Small intestine (tissue), 7 donors: Measurements from ENCODE around the gene TMEM132C. TPM values are rescaled to one million over a fixed set of nuclear protein-coding genes. Genes with fewer than 3 reads are reported as not detected.

Experiments
- DNase-seq, 2 donors: peaks; one replicate each; pipeline versions ENCODE4 v3.0.0 to v3.0.0-alpha.2; 2013
- FAIRE-seq: peaks from 2 replicates; lab custom pipeline; 2012; peaks lifted over from hg19 to GRCh38; lab: Jason Lieb, UNC
- H3K27ac ChIP-seq, 3 donors: one replicate each; pipeline ENCODE4 v1.5.1; 2013; ENCODE audit warnings: low read length in 2 of 3, mild to moderate bottlenecking in 2 of 3, control low read depth in 1 of 3, inconsistent platforms in 1 of 3, low read depth in 1 of 3, moderate library complexity in 1 of 3
- H3K27me3 ChIP-seq, 3 donors: one replicate each; pipeline ENCODE4 v1.6.1; 2013; ENCODE audit warnings: low read length in 3 of 3, inconsistent platforms in 1 of 3; ENCODE audit not compliant: control insufficient read depth in 3 of 3, insufficient read depth in 3 of 3
- H3K36me3 ChIP-seq, 3 donors: one replicate each; pipeline ENCODE4 v1.6.1; 2013; ENCODE audit warnings: low read length in 3 of 3, inconsistent platforms in 1 of 3, low read depth in 1 of 3, mild to moderate bottlenecking in 1 of 3, moderate library complexity in 1 of 3; ENCODE audit not compliant: control insufficient read depth in 3 of 3, insufficient read depth in 2 of 3
- H3K4me1 ChIP-seq, 3 donors: one replicate each; pipeline ENCODE4 v1.6.1; 2013; ENCODE audit warnings: low read length in 2 of 3, inconsistent platforms in 1 of 3, low read depth in 1 of 3, mild to moderate bottlenecking in 1 of 3, moderate library complexity in 1 of 3; ENCODE audit not compliant: control insufficient read depth in 3 of 3, insufficient read depth in 2 of 3
- H3K4me3 ChIP-seq, 3 donors: one replicate each; pipeline ENCODE4 v1.5.1; 2013; ENCODE audit warnings: low read length in 3 of 3, control low read depth in 1 of 3, inconsistent platforms in 1 of 3, low read depth in 1 of 3, mild to moderate bottlenecking in 1 of 3, moderate library complexity in 1 of 3
- H3K9me3 ChIP-seq, 2 donors: one replicate each; pipeline ENCODE4 v1.6.1; 2013; ENCODE audit warnings: low read depth in 1 of 2, low read length in 1 of 2; ENCODE audit not compliant: control insufficient read depth in 2 of 2, insufficient read depth in 1 of 2
- WGBS, 3 donors: extraction: QIAGEN DNeasy Blood & Tissue Kit; methylation state at CpG; one replicate each; pipeline ENCODE4 v1.1.7; 2013; 5-methylcytosine and 5-hydroxymethylcytosine counted together
- polyA plus RNA-seq, 4 donors: library from polyadenylated mRNA; stranded (reverse) in 3 of 4; unstranded in 1 of 4; fragments of 200-250 nt in 3 of 4; fragments of 120-200 nt in 1 of 4; gene quantifications; one replicate each; pipeline versions ENCODE4 v1.2.1 to v1.2.3, GENCODE V29; 2013
- donor health status: healthy with polysubstance abuse.
- donor health status: control.
- donor health status: control.
- donor health status: Bipolar disorder and iron deficiency.
- donor health status: healthy.

TMEM132C gene
- polyA plus RNA-seq, 4 donors, result 0.27 to 3.2 (median 0.27) TPM; not detected in 1

- Histone ChIP-seq H3K4me3 (no peak overlapping the region), H3K9me3 (no peaks in the 10 kb centered on the region), H3K36me3 (no peaks in the 10 kb centered on the region), H3K4me1 (no peaks in the 10 kb centered on the region), H3K27me3 (no peaks in the 10 kb centered on the region), H3K27ac (no peak overlapping the region)
- DNase-seq, result no peak
- FAIRE-seq, result no peak
- 76 to 80% (median 80%) methylated on average over 4 of the region's 4 CpGs for WGBS, 3 donors
Observed at GRCh38 chr12:128693115-128693514, 426.1 kb downstream of the TMEM132C start.

GRCh38 chr12:128693771-128694170 lies 426.8 kb downstream of the TMEM132C start:
- no peak overlapping the region for H3K27ac ChIP-seq
- 57 to 72% (median 67%) methylated on average over 8 of the region's 8 CpGs for WGBS, 3 donors
- no peaks in the 10 kb centered on the region for H3K9me3 ChIP-seq
- no peaks in the 10 kb centered on the region for H3K36me3 ChIP-seq
- FAIRE-seq (no peak), DNase-seq (no peak)
- no peak overlapping the region for H3K4me3 ChIP-seq
- H3K27me3 ChIP-seq, result no peaks in the 10 kb centered on the region
- no peaks in the 10 kb centered on the region for H3K4me1 ChIP-seq

GRCh38 chr12:128694445-128694844 lies 427.5 kb downstream of the TMEM132C start:
- Histone ChIP-seq H3K27ac (no peak overlapping the region), H3K4me3 (no peak overlapping the region), H3K36me3 (no peaks in the 10 kb centered on the region), H3K27me3 (no peaks in the 10 kb centered on the region), H3K9me3 (no peaks in the 10 kb centered on the region), H3K4me1 (no peaks in the 10 kb centered on the region)
- FAIRE-seq, result no peak
- DNase-seq, result no peak
- 67 to 83% (median 78%) methylated on average over 4 of the region's 4 CpGs for WGBS, 3 donors

- WGBS, 3 donors, result 90 to 94% (median 92%) methylated on average over 22 of the region's 22 CpGs
- Histone ChIP-seq H3K4me1 (no peaks in the 10 kb centered on the region), H3K27ac (no peak overlapping the region), H3K27me3 (no peaks in the 10 kb centered on the region), H3K36me3 (no peaks in the 10 kb centered on the region), H3K4me3 (no peak overlapping the region), H3K9me3 (no peaks in the 10 kb centered on the region)
- FAIRE-seq (no peak), DNase-seq (no peak)
Observed at GRCh38 chr12:128695697-128696096, 428.7 kb downstream of the TMEM132C start.

GRCh38 chr12:128698301-128698972 lies 431.5 kb downstream of the TMEM132C start:
- H3K4me3 ChIP-seq, result no peak overlapping the region
- WGBS, 3 donors, result 78 to 86% (median 84%) methylated on average over 12 of the region's 12 CpGs
- no peaks in the 10 kb centered on the region for H3K36me3 ChIP-seq
- DNase-seq (no peak), FAIRE-seq (no peak)
- no peak overlapping the region for H3K27ac ChIP-seq
- no peaks in the 10 kb centered on the region for H3K27me3 ChIP-seq
- H3K9me3 ChIP-seq, result no peaks in the 10 kb centered on the region
- H3K4me1 ChIP-seq, result no peaks in the 10 kb centered on the region

- 88 to 91% (median 90%) methylated on average over 4 of the region's 4 CpGs for whole genome bisulfite sequencing, 3 donors
- Histone ChIP-seq H3K4me3 (no peak overlapping the region), H3K4me1 (no peaks in the 10 kb centered on the region), H3K36me3 (no peaks in the 10 kb centered on the region), H3K9me3 (no peaks in the 10 kb centered on the region), H3K27me3 (no peaks in the 10 kb centered on the region), H3K27ac (no peak overlapping the region)
- DNase-seq (no peak), FAIRE-seq (no peak)
Observed at GRCh38 chr12:128699106-128699505, 432.1 kb downstream of the TMEM132C start.

GRCh38 chr12:128702371-128702770 lies 435.4 kb downstream of the TMEM132C start:
- Histone ChIP-seq H3K4me3 (no peak overlapping the region), H3K9me3 (no peaks in the 10 kb centered on the region), H3K27me3 (no peaks in the 10 kb centered on the region), H3K36me3 (no peaks in the 10 kb centered on the region), H3K4me1 (no peaks in the 10 kb centered on the region), H3K27ac (no peak overlapping the region)
- WGBS, 3 donors, result 37 to 65% (median 46%) methylated on average over 5 of the region's 5 CpGs
- DNase-seq (peak; percentile 56 to 58), FAIRE-seq (no peak)

GRCh38 chr12:128705140-128705539 lies 438.2 kb downstream of the TMEM132C start:
- Histone ChIP-seq H3K9me3 (no peaks in the 10 kb centered on the region), H3K27me3 (no peaks in the 10 kb centered on the region), H3K36me3 (no peaks in the 10 kb centered on the region), H3K27ac (no peak overlapping the region), H3K4me3 (no peak overlapping the region), H3K4me1 (no peaks in the 10 kb centered on the region)
- 91 to 94% (median 92%) methylated on average over 26 of the region's 26 CpGs for WGBS, 3 donors
- FAIRE-seq (no peak), DNase-seq (no peak)

GRCh38 chr12:128707488-128707887 lies 440.5 kb downstream of the TMEM132C start:
- Histone ChIP-seq H3K27ac (no peak overlapping the region), H3K4me1 (no peaks in the 10 kb centered on the region), H3K27me3 (no peaks in the 10 kb centered on the region), H3K36me3 (no peaks in the 10 kb centered on the region), H3K4me3 (no peak overlapping the region), H3K9me3 (no peaks in the 10 kb centered on the region)
- no peak for FAIRE-seq
- no peak for DNase-seq
- 84 to 91% (median 87%) methylated on average over 8 of the region's 8 CpGs for WGBS, 3 donors
